ENCODE results near the gene PC.

Gene PC

GRCh38 chr11:66934950-66935779 is 23.0 kb downstream of the PC start:
- H3K36me3 ChIP-seq (ENCODE audit: control insufficient read depth, insufficient read depth, low read length): no peaks in the 10 kb centered on the region
- DNase-seq: no peak
- no peaks in the 10 kb centered on the region for H3K27me3 ChIP-seq (replicated peaks; ENCODE audit: control insufficient read depth, insufficient read depth, low read length, poor library complexity, severe bottlenecking)
- no peak overlapping the region for H3K27ac ChIP-seq (ENCODE audit: insufficient read depth, low read length, poor library complexity, severe bottlenecking)
- no peaks in the 10 kb centered on the region for H3K9me3 ChIP-seq (ENCODE audit: control insufficient read depth, low read length)
- H3K4me3 ChIP-seq (ENCODE audit: insufficient read depth, low read depth, low read length, poor library complexity, severe bottlenecking): no peak overlapping the region
- H3K4me1 ChIP-seq (ENCODE audit: control insufficient read depth, insufficient read depth, low read length, poor library complexity, severe bottlenecking): no peaks in the 10 kb centered on the region

GRCh38 chr11:66933531-66933930 is 24.7 kb downstream of the PC start:
- no peaks in the 10 kb centered on the region for H3K9me3 ChIP-seq (ENCODE audit: control insufficient read depth, low read length)
- DNase-seq: no peak
- no peaks in the 10 kb centered on the region for H3K27me3 ChIP-seq (replicated peaks; ENCODE audit: control insufficient read depth, insufficient read depth, low read length, poor library complexity, severe bottlenecking)
- H3K27ac ChIP-seq (ENCODE audit: insufficient read depth, low read length, poor library complexity, severe bottlenecking): no peak overlapping the region
- no peaks in the 10 kb centered on the region for H3K36me3 ChIP-seq (ENCODE audit: control insufficient read depth, insufficient read depth, low read length)
- H3K4me3 ChIP-seq (ENCODE audit: insufficient read depth, low read depth, low read length, poor library complexity, severe bottlenecking): no peak overlapping the region
- H3K4me1 ChIP-seq (ENCODE audit: control insufficient read depth, insufficient read depth, low read length, poor library complexity, severe bottlenecking): no peaks in the 10 kb centered on the region

GRCh38 chr11:66932543-66932942 is 25.6 kb downstream of the PC start:
- DNase-seq: no peak
- Histone ChIP-seq H3K27me3 (replicated peaks; ENCODE audit: control insufficient read depth, insufficient read depth, low read length, poor library complexity, severe bottlenecking) (no peaks in the 10 kb centered on the region), H3K4me1 (ENCODE audit: control insufficient read depth, insufficient read depth, low read length, poor library complexity, severe bottlenecking) (no peaks in the 10 kb centered on the region), H3K4me3 (ENCODE audit: insufficient read depth, low read depth, low read length, poor library complexity, severe bottlenecking) (no peak overlapping the region), H3K27ac (ENCODE audit: insufficient read depth, low read length, poor library complexity, severe bottlenecking) (no peak overlapping the region), H3K9me3 (ENCODE audit: control insufficient read depth, low read length) (no peaks in the 10 kb centered on the region), H3K36me3 (ENCODE audit: control insufficient read depth, insufficient read depth, low read length) (no peaks in the 10 kb centered on the region)

- no peaks in the 10 kb centered on the region for H3K4me1 ChIP-seq (ENCODE audit: control insufficient read depth, insufficient read depth, low read length, poor library complexity, severe bottlenecking)
- no peak for DNase-seq
- H3K4me3 ChIP-seq (ENCODE audit: insufficient read depth, low read depth, low read length, poor library complexity, severe bottlenecking): no peak overlapping the region
- no peaks in the 10 kb centered on the region for H3K27me3 ChIP-seq (replicated peaks; ENCODE audit: control insufficient read depth, insufficient read depth, low read length, poor library complexity, severe bottlenecking)
- no peaks in the 10 kb centered on the region for H3K36me3 ChIP-seq (ENCODE audit: control insufficient read depth, insufficient read depth, low read length)
- no peak overlapping the region for H3K27ac ChIP-seq (ENCODE audit: insufficient read depth, low read length, poor library complexity, severe bottlenecking)
- H3K9me3 ChIP-seq (ENCODE audit: control insufficient read depth, low read length): no peaks in the 10 kb centered on the region
Measured at GRCh38 chr11:66929753-66930152, 28.4 kb downstream of the PC start.

GRCh38 chr11:66924272-66924671 is 33.9 kb downstream of the PC start:
- H3K27ac ChIP-seq (ENCODE audit: insufficient read depth, low read length, poor library complexity, severe bottlenecking): no peak overlapping the region
- H3K27me3 ChIP-seq (replicated peaks; ENCODE audit: control insufficient read depth, insufficient read depth, low read length, poor library complexity, severe bottlenecking): no peaks in the 10 kb centered on the region
- DNase-seq: no peak
- H3K9me3 ChIP-seq (ENCODE audit: control insufficient read depth, low read length): no peaks in the 10 kb centered on the region
- no peaks in the 10 kb centered on the region for H3K4me1 ChIP-seq (ENCODE audit: control insufficient read depth, insufficient read depth, low read length, poor library complexity, severe bottlenecking)
- H3K4me3 ChIP-seq (ENCODE audit: insufficient read depth, low read depth, low read length, poor library complexity, severe bottlenecking): no peak overlapping the region
- H3K36me3 ChIP-seq (ENCODE audit: control insufficient read depth, insufficient read depth, low read length): no peaks in the 10 kb centered on the region

GRCh38 chr11:66922551-66922950 is 35.6 kb downstream of the PC start:
- no peak for DNase-seq
- no peak overlapping the region for H3K27ac ChIP-seq (ENCODE audit: insufficient read depth, low read length, poor library complexity, severe bottlenecking)

GRCh38 chr11:66920978-66921784 is 37.0 kb downstream of the PC start:
- DNase-seq: no peak
- H3K4me1 ChIP-seq (ENCODE audit: control insufficient read depth, insufficient read depth, low read length, poor library complexity, severe bottlenecking): no peaks in the 10 kb centered on the region
- H3K9me3 ChIP-seq (ENCODE audit: control insufficient read depth, low read length): no peaks in the 10 kb centered on the region
- H3K4me3 ChIP-seq (ENCODE audit: insufficient read depth, low read depth, low read length, poor library complexity, severe bottlenecking): no peak overlapping the region
- no peak overlapping the region for H3K27ac ChIP-seq (ENCODE audit: insufficient read depth, low read length, poor library complexity, severe bottlenecking)
- no peaks in the 10 kb centered on the region for H3K27me3 ChIP-seq (replicated peaks; ENCODE audit: control insufficient read depth, insufficient read depth, low read length, poor library complexity, severe bottlenecking)
- no peaks in the 10 kb centered on the region for H3K36me3 ChIP-seq (ENCODE audit: control insufficient read depth, insufficient read depth, low read length)

More at GRCh38 chr11:66922551-66922950, 35.6 kb downstream of the PC start:
- Histone ChIP-seq H3K4me3 (ENCODE audit: insufficient read depth, low read depth, low read length, poor library complexity, severe bottlenecking) (no peak overlapping the region), H3K4me1 (ENCODE audit: control insufficient read depth, insufficient read depth, low read length, poor library complexity, severe bottlenecking) (no peaks in the 10 kb centered on the region), H3K36me3 (ENCODE audit: control insufficient read depth, insufficient read depth, low read length) (no peaks in the 10 kb centered on the region), H3K27me3 (replicated peaks; ENCODE audit: control insufficient read depth, insufficient read depth, low read length, poor library complexity, severe bottlenecking) (no peaks in the 10 kb centered on the region), H3K9me3 (ENCODE audit: control insufficient read depth, low read length) (no peaks in the 10 kb centered on the region)

- Histone ChIP-seq H3K36me3 (ENCODE audit: control insufficient read depth, insufficient read depth, low read length) (no peaks in the 10 kb centered on the region), H3K4me3 (ENCODE audit: insufficient read depth, low read depth, low read length, poor library complexity, severe bottlenecking) (no peak overlapping the region), H3K4me1 (ENCODE audit: control insufficient read depth, insufficient read depth, low read length, poor library complexity, severe bottlenecking) (no peaks in the 10 kb centered on the region), H3K27me3 (replicated peaks; ENCODE audit: control insufficient read depth, insufficient read depth, low read length, poor library complexity, severe bottlenecking) (no peaks in the 10 kb centered on the region), H3K9me3 (ENCODE audit: control insufficient read depth, low read length) (no peaks in the 10 kb centered on the region), H3K27ac (ENCODE audit: insufficient read depth, low read length, poor library complexity, severe bottlenecking) (no peak overlapping the region)
- DNase-seq: no peak
Measured at GRCh38 chr11:66919923-66920322, 38.3 kb downstream of the PC start.

GRCh38 chr11:66918741-66919140 is 39.4 kb downstream of the PC start:
- H3K27ac ChIP-seq (ENCODE audit: insufficient read depth, low read length, poor library complexity, severe bottlenecking): no peak overlapping the region
- no peaks in the 10 kb centered on the region for H3K9me3 ChIP-seq (ENCODE audit: control insufficient read depth, low read length)
- H3K4me1 ChIP-seq (ENCODE audit: control insufficient read depth, insufficient read depth, low read length, poor library complexity, severe bottlenecking): no peaks in the 10 kb centered on the region
- H3K4me3 ChIP-seq (ENCODE audit: insufficient read depth, low read depth, low read length, poor library complexity, severe bottlenecking): no peak overlapping the region
- H3K27me3 ChIP-seq (replicated peaks; ENCODE audit: control insufficient read depth, insufficient read depth, low read length, poor library complexity, severe bottlenecking): no peaks in the 10 kb centered on the region
- DNase-seq: no peak
- H3K36me3 ChIP-seq (ENCODE audit: control insufficient read depth, insufficient read depth, low read length): no peaks in the 10 kb centered on the region

- H3K4me3 ChIP-seq (ENCODE audit: insufficient read depth, low read depth, low read length, poor library complexity, severe bottlenecking): no peak overlapping the region
- H3K9me3 ChIP-seq (ENCODE audit: control insufficient read depth, low read length): no peaks in the 10 kb centered on the region
- no peaks in the 10 kb centered on the region for H3K4me1 ChIP-seq (ENCODE audit: control insufficient read depth, insufficient read depth, low read length, poor library complexity, severe bottlenecking)
- no peaks in the 10 kb centered on the region for H3K27me3 ChIP-seq (replicated peaks; ENCODE audit: control insufficient read depth, insufficient read depth, low read length, poor library complexity, severe bottlenecking)
- H3K27ac ChIP-seq (ENCODE audit: insufficient read depth, low read length, poor library complexity, severe bottlenecking): no peak overlapping the region
- no peak for DNase-seq
- no peaks in the 10 kb centered on the region for H3K36me3 ChIP-seq (ENCODE audit: control insufficient read depth, insufficient read depth, low read length)
Measured at GRCh38 chr11:66915866-66916265, 42.3 kb downstream of the PC start.

Measured in effector memory CD4-positive, alpha-beta T cell (primary cell).